Natural killer cell treated with Interleukin-12 subunit alpha and Interleukin-12 subunit beta and Interleukin-15 and Interleukin-18, amount 100 ng/mL, for 72 hours (primary cell): ENCODE results near the gene ARPP21. TPM values are rescaled to one million over a fixed set of nuclear protein-coding genes. Genes with fewer than 3 reads are reported as not detected.
"Not testable (repeated sequence)": the region's sequence is repeated elsewhere in the genome, so short reads cannot be mapped to it uniquely, and the experiment has no call there.

Experiments
- ATAC-seq, 2 donors: fragments of 150-1000 bp; cut with Tn5 transposase in 1 of 2; sonication (Bioruptor Pico), chemical (Tn5 transposase) in 1 of 2; 2 replicates each; pipeline ENCODE4 v1.10.0; 2021
- DNase-seq: peaks from one replicate; pipeline ENCODE4 v3.0.0; 2022; ENCODE audit warnings: low spot score
- H3K27ac Mint-ChIP-seq, 2 donors: 1 replicate in 1 of 2; 2 replicates in 1 of 2; pipeline ENCODE4 v1.8.0; 2022; ENCODE audit warnings: mixed read lengths in 2 of 2, mild to moderate bottlenecking in 1 of 2, moderate library complexity in 1 of 2
- H3K27me3 Mint-ChIP-seq, 2 donors: 1 replicate in 1 of 2; 2 replicates in 1 of 2; pipeline ENCODE4 v1.8.0; 2022; ENCODE audit warnings: mixed read lengths in 2 of 2
- H3K36me3 Mint-ChIP-seq: one replicate; pipeline ENCODE4 v1.8.0; 2022; ENCODE audit warnings: mixed read lengths
- H3K4me1 Mint-ChIP-seq, 2 donors: 1 replicate in 1 of 2; 2 replicates in 1 of 2; pipeline ENCODE4 v1.8.0; 2022; ENCODE audit warnings: low read depth in 2 of 2, mixed read lengths in 2 of 2, mild to moderate bottlenecking in 1 of 2
- H3K4me3 Mint-ChIP-seq: one replicate; pipeline ENCODE4 v1.8.0; 2022; ENCODE audit warnings: mixed read lengths
- H3K9me3 Mint-ChIP-seq: 2 replicates; pipeline ENCODE4 v1.8.0; 2022; ENCODE audit warnings: mixed read lengths
- total RNA-seq, 2 donors: library from RNA; stranded (reverse); gene quantifications; one replicate each; pipeline ENCODE4 v1.2.3, GENCODE V29; 2022

ARPP21 gene
- total RNA-seq, 2 donors from 2014 or later = not detected

GRCh38 chr3:35814531-35814930, 175.2 kb downstream of the ARPP21 start:
- Mint-ChIP-seq H3K9me3 (peaks cover 18% of the 10 kb centered on the region), H3K27ac (no peak overlapping the region), H3K4me1 (no peaks in the 10 kb centered on the region), H3K36me3 (no peaks in the 10 kb centered on the region), H3K27me3 (no peaks in the 10 kb centered on the region), H3K4me3 (no peak overlapping the region)
- DNase-seq (no peak), ATAC-seq (no peak)

GRCh38 chr3:35815796-35816195, 176.5 kb downstream of the ARPP21 start:
- not testable (repeated sequence) for ATAC-seq, H3K27ac Mint-ChIP-seq, H3K27me3 Mint-ChIP-seq, DNase-seq, H3K4me1 Mint-ChIP-seq, H3K4me3 Mint-ChIP-seq, H3K36me3 Mint-ChIP-seq
- peaks cover 18% of the 10 kb centered on the region for H3K9me3 Mint-ChIP-seq

- Mint-ChIP-seq H3K4me1 (no peaks in the 10 kb centered on the region), H3K9me3 (peaks cover 22% of the 10 kb centered on the region), H3K27me3 (no peaks in the 10 kb centered on the region), H3K27ac (no peak overlapping the region), H3K36me3 (no peaks in the 10 kb centered on the region), H3K4me3 (no peak overlapping the region)
- DNase-seq (no peak), ATAC-seq (no peak)
Observed at GRCh38 chr3:35817216-35817615, 177.9 kb downstream of the ARPP21 start.

GRCh38 chr3:35832140-35832571, 192.8 kb downstream of the ARPP21 start:
- ATAC-seq (no peak), DNase-seq (no peak)
- H3K4me3 Mint-ChIP-seq = no peak overlapping the region
- H3K4me1 Mint-ChIP-seq = no peaks in the 10 kb centered on the region
- peaks cover 9% of the 10 kb centered on the region for H3K9me3 Mint-ChIP-seq
- H3K36me3 Mint-ChIP-seq = no peaks in the 10 kb centered on the region
- no peak overlapping the region for H3K27ac Mint-ChIP-seq
- H3K27me3 Mint-ChIP-seq = no peaks in the 10 kb centered on the region
